GM19397 (cell line): ENCODE results near the gene FHIT.

Source experiments
- ATAC-seq: cut with Tn5 transposase; IDR thresholded peaks from one replicate; pipeline ENCODE4 v1.9.1; 2021; ENCODE audit warnings: mild to moderate bottlenecking, moderate library complexity; ENCODE audit not compliant: unreplicated experiment

Gene FHIT

DNA sequence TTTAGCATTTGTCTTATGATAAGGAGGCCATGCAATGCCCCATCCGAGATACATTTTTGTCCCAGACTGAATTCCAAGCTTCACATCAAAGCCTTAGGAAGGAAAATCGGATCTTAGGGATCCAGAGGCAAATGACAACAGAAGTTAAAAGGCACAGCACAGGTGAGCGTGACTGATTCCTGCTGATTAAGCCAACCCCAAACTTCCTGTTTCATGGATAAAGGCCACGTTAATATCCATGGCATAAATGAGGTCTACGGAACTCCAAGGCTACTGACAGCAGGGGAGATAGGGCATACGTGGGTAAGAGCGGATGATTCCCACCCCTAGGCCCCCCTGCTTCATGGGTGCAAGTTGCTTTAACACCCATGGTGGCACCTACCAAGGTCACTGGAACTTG, 471.6 kb downstream of the FHIT start:
- no peak for ATAC-seq

DNA sequence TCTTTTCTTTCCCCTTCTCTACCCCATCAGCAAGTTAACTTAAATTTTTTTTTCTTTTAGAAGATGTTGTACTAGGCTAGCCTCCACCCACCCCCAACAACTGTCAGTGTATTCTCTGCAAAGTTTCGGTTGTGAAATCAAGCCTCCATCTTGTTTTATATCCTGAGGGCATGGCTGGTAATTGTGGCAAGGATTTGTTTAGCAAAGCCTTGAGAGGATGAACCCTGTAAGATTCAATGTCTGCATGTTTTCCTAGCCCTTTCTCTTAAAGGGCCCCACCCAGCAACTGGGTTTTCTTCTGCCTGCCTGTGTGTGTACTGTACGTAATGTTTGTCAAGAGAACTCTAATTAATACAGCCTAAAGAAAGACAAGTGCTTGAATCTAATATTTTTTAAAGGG, 475.3 kb downstream of the FHIT start:
- ATAC-seq: no peak

DNA sequence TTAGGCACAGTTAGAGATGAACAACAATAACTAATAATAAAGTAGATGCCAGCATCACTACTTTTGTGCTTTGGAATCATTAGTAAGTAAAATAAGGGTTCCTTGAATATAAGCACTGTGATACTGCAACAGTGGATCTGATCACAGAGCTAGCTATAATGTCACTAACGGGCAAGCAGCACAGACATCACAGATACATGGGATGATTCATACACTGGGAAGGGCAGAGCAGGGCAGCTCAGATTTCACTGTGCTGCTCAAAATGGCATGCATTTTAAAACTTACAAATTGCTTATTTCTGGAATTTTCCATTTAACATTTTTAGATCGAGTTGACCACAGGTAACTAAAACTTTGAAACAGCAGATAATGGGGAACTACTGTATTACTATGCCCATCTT, 476.6 kb downstream of the FHIT start:
- no peak for ATAC-seq

DNA sequence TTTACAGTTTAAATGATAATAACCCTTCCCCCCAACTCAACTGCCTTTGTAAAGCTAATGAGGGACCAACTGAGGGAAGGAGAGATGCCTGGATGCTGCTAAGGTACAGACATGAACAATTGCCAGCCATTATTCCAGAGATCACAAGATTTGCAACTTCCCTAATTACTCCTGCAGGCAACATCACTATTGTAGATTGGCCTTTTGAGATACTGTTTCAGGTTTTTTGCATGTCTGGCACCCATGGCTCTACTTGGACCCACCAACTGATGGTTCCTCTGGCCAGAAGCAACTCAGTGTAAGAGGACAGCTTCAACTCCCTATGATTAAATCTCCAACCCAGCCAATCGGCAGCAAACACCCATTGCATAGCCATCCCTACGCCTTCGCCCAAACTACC, 478.7 kb downstream of the FHIT start:
- no peak for ATAC-seq

DNA sequence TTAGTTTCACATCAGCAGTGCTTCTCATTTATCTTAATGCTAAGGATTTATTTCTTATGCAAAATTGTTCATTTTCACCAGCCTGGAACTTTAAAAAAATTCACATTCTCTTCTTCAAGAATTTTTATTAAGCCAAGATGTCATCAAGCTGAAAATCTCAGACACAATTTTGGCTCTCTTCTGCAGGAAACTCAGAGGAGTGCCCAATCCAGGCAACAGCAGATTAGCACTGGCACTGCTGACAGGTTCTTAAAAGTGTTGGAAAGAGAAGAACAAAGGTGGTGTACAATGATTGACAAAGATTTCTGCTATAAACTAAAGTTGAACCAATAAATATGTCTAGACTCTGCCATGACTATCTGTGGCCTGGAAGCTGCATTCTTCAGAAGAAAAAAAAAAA, 479.5 kb downstream of the FHIT start:
- ATAC-seq: no peak

DNA sequence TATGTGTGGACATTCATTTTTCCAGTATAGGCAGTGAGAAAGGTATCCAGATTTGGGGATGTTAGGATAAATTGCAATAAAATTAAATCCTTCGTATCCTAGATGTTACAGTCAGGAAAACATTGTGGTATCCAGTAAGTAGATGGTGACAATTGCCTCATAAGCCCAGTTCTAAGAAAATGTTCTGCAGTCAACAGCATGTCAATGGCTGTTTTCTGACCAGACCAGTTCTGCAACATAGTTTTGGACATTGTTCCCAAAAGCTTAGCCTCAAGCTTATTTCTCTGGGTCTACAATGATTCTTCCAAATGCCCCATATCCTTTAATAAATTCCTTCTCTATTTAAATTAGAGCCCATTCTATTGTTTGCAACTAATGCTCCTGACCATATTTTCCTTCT, 480.7 kb downstream of the FHIT start:
- ATAC-seq: no peak

DNA sequence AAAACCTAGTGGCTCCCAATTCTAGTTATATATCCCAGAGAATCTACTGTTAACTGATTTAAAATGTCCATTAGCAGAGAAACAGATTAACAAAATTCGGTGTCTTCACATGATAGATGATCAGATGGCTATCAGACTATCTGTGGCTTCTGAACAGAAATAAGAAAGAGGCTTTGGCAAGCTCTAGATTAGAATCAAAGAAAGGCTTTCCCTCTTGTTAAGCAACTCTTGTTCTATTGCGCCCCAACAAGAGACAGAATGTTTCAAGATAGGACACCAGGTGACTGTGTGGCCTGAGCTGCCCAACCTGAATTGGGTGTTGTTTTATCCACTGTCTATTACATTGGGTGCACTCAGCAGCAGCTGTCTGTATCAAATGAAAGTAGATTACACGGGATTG, 483.7 kb downstream of the FHIT start:
- ATAC-seq: no peak

DNA sequence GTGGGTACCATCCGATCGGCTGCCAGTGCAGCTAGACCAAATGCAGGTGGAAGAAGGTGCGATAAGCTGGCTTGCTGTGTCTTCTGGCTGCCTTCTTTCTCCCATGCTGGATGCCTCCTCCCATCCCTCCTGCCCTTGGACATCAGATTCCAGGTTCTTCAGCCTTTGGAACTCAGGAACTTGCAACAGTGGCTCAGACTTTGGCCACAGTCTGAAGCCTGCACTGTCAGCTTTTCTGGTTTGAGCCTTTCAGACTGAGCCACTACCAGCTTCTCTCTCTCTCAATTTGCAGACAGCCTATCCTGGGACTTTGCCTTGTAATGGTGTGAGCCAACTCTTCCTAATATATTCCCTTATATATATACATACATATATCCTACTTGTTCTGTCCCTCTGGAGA, 485.5 kb downstream of the FHIT start:
- ATAC-seq: no peak

DNA sequence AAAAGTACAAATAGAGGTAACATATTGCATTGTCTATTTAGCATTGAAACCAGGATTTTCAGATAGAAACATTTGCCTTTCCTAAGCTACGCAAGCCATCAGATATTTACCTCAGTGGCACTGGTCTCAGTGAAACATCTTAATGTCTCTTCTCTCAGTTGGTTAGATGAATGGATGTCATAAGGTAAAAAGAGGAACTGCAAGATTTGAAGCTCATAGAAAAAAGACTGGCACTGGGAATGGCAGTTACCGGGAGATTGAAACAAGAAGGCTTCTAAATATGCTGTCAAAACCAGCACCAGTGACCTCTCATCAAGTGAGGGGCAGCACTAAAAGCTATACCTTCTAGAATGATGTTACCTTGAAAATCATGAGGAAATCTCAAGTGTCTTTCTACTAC, 486.4 kb downstream of the FHIT start:
- ATAC-seq: no peak

DNA sequence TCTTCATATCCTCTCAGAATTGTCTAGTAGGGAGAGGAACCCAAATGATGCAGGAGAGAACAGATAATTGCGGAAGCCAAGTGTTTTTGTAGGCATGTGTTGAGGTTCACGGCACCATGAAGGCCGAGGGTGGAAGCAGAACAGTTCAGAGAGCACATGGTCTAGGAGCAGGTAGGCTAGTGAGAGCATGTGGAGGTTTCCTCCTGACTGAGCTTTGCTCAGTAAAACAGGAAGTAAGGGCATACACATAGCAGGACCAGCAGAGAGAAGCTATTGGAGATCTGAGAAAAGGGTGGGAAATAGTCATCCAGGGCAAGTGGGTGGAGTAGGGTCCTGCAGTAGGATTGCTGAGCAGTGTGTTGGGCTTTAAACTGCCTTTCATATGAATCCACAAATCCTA, 491.1 kb downstream of the FHIT start:
- ATAC-seq: no peak

DNA sequence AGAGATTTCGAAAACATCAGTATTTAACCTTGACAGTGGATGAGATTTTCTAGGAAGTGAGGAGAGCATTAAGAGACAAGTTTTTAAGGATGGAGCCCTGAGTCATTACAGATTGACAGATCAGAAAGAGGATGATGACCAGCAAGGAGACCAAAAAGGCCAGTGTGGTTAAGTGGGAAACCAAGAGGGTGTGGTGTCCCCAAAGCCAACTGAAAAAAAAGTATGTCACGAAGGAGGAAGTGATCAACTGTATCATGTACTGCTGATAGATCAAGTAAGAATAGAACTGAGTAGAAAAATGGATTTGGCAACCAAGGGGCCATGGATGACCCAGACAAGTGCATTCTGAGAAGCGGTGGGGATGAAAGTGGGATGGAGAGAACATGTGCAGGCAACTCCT, 491.8 kb downstream of the FHIT start:
- no peak for ATAC-seq

DNA sequence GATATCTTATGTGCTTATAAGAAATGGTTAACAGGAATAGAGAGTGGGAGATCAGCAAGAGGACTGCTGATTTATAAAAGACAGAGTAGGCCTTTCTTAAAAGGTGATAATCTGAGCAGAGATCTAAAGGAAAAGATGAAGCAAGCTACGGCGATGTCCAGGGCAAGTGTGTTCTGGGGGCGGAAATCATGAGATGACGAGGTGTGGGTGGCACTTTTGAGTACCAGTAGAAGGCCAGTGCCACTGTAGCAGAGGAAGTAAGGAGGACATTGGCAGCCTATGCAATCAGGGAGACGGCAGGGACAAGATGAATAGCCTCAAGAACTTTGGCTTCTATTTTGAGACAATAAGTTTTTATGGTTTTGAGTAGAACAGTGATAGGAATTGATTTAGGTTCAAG, 492.4 kb downstream of the FHIT start:
- ATAC-seq: no peak

DNA sequence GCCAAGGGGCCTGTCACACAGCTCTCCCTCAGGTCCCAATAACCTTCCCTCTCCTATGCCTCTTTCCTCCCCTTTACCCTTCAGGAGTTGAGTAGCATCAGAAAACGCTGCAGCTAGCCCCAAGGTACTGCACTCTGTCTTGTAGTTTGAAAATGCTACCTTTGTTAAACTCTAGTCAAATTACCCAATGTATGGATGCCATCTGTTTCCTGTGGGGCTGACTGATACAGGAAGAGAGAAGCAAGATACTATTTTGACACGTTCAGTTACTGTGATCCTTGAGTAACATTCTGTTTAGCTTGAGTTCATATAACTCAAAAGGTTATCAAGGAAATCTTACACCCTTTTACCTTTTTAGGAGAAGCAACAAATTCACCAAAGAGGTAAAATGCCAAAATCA, 493.1 kb downstream of the FHIT start:
- ATAC-seq: no peak

DNA sequence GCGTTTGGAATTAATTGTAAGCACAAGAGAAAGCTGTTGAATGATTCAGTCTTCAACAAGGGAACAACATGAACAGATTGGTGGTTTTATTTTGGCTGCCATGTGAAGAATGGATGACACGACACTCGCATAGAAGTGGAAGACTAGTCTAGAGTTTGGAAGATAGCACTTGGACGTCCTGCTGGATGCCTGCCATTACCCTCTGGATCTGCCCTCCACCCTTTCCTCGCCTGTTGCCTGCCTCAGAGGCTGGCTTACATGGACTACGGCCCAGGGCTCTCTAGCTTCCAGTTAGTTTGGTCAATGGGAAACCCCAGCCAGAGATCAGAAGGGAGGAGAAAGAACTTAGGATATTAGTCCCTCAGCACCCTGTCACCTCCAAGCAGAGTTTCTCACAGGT, 493.5 kb downstream of the FHIT start:
- ATAC-seq: no peak

DNA sequence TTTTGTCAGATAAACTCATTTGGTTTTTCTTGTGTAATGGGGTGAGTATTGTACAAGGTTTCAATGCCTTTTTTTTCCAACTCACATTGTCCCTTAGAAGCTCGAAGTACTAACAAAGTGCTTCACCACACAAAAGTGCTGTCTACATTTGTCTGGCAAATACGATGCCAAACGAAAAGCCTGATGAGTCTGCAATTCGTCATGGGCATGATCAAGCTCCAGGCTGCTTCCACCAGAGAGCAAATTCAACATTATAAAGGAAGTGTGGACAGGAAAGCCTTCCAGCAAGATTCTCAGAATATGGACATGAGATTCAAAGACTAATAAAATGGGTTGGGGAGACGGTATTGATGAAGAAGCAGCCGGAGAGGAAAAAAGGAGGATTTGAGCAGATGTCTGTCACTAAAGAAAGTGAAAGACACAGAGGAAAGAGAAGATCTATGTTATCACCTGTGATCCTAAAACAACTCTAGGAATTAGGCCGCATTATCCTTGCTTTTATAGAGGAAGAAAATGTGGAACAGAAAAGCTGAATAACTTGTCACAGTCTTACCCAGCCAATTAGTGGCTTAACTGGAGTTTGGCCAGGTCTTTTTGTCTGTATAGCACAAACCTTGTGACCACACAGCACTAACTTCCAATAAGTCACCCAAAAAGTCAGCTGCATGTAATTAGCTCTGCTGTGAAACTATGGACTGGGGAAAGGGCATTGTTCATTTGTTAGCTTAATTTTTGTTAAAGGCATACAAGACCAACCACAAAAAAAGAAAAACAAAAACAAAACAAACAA, 494.8 kb downstream of the FHIT start:
- no peak for ATAC-seq

DNA sequence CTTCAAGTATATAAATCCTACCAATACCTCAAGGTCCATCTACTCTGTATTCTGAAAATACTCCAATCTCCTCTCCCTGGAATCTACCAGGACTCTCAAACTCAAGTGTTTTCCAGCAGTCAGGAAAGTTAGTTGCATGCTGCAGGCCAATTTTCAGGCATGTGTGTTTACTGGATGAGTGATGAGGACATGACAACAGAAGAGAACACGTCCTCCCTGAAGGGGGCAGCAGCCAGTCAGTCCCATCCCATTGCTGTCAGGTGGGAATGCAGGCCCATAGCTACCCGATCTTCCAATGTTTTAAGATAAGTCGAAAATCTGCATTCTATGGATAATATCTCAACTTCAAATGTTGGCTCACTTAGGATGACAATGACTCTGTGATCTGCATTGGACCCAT, 496.2 kb downstream of the FHIT start:
- no peak for ATAC-seq

DNA sequence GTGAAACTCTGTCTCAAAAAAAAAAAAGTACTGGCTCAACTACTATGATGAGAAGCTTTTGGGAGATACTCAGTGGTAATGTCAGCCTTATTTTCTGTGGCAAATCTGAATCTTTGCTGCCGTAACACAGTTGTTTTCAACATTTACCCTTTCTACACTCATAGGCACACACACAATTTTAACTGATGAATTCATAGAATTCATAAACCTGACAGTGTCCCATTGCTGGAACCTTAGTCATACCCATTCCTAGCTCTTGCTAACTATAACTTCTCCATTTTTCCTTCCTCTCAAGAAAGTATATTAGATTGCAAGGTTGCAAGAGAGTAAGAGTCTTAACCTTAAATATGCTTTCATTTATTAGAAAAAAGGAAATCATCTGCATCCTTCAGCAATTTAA, 496.6 kb downstream of the FHIT start:
- no peak for ATAC-seq

DNA sequence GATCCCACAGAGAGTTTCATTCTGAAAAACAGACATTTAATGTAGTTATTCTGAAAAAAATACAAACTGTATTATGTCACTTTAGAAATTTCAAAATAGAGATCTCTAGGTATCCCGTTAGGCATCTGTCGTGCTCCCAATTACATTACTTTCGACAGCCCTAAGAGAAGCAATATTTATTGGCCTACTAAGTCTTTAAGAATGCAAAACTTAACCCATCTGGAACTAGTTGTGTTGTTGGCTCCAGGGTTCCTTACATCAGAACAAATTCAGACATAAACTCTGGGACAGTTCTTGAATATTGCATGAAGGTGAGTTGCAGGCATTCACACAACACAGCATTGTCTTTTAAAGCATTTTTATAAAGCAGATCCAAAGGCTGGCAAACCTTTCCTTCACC, 498.4 kb downstream of the FHIT start:
- ATAC-seq: no peak

DNA sequence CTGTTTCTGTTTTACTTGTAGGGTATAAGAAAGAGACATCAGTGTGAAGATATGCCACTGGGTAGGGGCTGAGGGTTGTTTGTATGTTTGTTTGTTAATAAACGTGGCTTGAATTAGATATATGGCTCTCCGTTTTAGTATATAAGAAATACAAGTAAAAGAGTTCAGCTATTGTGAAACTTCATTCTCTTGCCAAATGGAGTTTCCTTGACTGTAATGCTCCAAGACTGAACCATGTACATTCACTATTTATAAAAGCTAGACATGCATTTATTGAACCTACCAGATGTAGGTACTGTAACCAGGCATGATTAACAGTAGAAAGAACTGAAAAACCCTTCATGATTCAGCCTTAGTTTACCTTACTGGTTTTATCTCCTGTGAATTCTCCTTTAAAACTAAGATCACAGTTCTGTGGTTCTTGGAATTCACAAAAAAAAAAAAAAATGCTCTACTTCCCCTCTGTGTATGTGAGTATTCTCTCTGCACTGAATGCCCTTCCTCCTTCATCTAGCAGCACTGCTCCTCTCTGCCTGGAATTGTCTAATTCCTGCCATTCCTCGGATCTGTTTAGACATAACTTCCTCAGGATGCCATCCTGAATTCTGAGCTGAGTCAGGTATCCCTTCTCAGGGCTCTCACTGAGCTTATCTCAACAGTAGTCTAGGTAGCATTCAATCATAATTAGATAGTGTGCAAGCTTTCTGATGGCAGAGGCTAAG, 504.4 kb downstream of the FHIT start:
- no peak for ATAC-seq

DNA sequence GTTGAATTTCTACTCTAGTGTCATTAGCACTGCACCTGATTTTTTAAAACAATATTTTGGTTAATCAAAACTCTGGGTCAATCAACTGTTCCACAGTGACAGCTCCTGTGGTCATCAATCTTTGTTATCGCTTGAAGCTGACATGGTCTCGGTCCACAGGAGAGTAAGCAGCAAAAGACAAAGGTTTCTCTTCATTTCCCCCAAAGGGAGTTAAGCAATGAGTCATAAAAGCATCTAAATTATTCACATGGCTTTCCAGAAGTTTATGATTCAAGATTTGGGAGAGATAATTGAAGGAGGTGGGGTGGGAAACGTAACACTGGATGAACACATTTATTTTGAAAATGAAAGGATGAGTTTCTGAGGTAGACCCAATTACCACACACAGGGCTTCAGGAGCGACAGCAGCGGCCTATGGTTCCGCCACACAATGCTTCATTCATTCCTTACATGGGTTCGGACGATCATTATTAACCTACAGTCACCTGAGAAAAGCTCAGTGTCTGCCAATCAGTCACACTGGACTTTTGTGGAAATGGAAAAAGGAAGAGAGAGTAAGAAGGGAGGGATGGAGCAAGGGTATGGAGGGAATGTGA, 505.1 kb downstream of the FHIT start:
- ATAC-seq: no peak

DNA sequence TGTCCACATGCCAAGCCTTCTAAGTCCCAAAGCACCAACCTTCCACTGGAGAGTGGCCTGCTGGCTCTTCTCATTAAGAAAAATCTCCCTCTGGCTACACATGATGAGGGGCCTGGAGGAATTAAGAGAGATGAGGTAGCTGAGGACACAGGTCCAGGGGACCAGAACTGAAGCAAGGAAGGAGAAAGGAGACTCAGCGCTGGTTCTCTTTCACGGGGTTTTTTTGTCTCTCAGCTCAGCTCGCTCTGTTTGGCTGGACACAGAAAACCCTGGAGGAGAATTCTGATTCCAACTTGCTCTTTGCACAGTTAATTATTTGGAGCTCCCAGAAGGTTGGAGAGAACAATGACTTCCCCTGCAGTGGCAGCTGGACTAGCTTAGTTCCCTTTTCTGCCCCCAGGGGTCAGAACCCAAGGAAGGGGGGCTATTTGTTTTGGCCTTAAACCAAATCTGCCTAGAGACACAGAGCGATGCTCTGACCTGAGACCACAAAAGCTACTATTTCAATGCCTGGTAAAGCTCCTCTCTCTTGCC, 507.6 kb downstream of the FHIT start:
- ATAC-seq: no peak

DNA sequence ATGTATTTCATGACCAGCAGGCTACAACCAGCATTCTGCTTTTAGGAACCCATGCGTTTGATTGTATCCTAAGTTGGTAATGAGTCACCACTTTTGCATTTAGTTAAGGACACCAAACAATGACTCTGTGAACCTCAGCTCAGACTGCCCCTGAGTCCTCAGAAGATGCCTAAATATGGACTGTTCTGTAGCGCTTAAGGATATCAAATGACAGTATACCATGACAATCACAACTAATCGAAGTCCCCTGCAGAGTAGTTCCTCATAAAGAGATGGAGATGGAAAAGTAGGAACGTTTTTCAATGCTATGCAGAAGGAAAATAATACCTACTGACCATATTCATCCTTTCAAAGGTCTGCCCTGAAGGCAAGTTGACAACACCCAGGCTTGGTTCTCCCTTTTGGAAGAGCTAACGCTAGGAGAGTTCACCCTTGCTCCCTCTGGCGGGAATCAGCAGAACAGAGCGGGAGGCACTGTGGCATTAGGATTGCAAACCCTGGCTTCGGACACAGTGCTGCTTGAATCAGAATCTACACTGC, 508.6 kb downstream of the FHIT start:
- no peak for ATAC-seq
